ENCODE data around the gene BTRC.
"Not testable (repeated sequence)": the region's sequence is repeated elsewhere in the genome, so short reads cannot be mapped to it uniquely, and the experiment has no call there.

The BTRC gene

GRCh38 chr10:101577121-101577871 is 223.3 kb downstream of the BTRC start:
- no peak overlapping the region for H3K4me3 ChIP-seq (ENCODE audit: low read depth, low read length)

- H3K4me3 ChIP-seq (ENCODE audit: low read depth, low read length) = no peak overlapping the region
Measured at GRCh38 chr10:101578192-101578591, 224.2 kb downstream of the BTRC start.

GRCh38 chr10:101578803-101579515 is 225.0 kb downstream of the BTRC start:
- no peak overlapping the region for H3K4me3 ChIP-seq (ENCODE audit: low read depth, low read length)

- no peak overlapping the region for H3K4me3 ChIP-seq (ENCODE audit: low read depth, low read length)
Measured at GRCh38 chr10:101579516-101579870, 225.5 kb downstream of the BTRC start.

GRCh38 chr10:101580486-101581399 is 226.8 kb downstream of the BTRC start:
- no peak overlapping the region for H3K4me3 ChIP-seq (ENCODE audit: low read depth, low read length)

GRCh38 chr10:101585841-101586240 is 231.9 kb downstream of the BTRC start:
- H3K4me3 ChIP-seq (ENCODE audit: low read depth, low read length) = no peak overlapping the region

- peak within 1 kb of the TSS; percentile 93 for H3K4me3 ChIP-seq (ENCODE audit: low read depth, low read length)
Measured at GRCh38 chr10:101587725-101588653, 234.0 kb downstream of the BTRC start, which contains the start of the genes DPCD and POLL. TSS of gene DPCD (plus strand) at chr10:101588321. CDS start at chr10:101588337, 16 bp downstream. TSS of gene POLL (minus strand) at chr10:101588257. CDS start at chr10:101587360, 897 bp downstream.

- H3K4me3 ChIP-seq (ENCODE audit: low read depth, low read length) = peak overlapping the region; percentile 93
Measured at GRCh38 chr10:101588879-101589278, 234.9 kb downstream of the BTRC start.

DNA sequence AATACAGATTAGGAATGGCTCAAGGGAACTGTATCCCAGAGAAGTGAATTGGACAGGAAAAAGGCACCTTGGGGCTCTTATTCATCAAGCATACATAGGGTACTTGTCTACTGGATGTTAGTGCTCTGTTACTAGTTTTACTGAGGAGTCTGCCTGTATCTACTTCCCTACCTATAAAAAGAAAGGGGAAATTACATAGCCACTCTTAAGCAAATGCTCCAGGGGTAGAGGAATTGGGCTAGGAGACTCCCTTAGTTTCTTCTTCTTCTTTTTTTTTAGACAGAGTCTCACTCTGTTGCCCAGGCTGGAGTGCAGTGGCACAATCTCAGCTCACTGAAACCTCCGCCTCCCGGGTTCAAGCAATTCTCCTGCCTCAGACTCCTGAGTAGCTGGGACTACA is 239.4 kb downstream of the BTRC start:
- H3K4me3 ChIP-seq (ENCODE audit: low read depth, low read length) = not testable (repeated sequence)

DNA sequence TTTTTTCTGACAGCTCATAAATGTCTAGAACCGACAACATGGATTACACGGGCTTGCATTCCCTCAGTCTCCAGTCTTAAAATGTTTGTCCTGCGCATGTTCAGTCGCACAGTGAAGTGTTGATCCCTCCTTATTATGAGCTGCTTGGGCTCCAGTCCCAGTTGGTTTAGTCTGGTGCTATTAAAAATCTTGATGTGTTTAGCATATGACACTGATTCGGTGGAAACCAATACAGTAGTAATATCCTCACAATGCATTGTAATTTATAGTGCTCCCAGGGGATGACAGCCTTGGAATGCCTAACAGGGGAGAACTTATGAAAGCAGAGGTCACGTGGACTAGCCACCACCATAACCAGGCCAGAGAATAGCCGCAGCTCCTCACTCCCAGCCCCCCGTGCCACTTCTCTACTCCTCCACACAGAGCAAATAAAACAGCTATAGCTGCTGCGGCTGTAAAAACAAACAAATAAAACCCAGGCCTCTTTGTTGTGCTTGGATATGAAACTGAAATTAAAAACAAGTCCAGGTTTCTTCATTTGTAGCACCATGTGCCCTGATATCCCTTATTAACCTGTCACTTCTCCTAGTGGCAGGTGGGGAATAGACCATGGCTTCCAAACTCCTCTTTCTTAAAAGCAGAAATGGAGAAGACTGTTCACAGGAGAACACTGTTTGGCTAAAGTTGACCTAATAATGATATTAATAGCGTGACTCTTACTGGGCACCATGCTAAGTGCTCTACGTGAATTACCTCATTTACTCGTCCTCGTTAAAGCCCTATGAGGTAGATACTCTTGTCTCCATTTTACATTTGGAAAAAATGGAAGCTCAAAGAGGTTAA is 241.8 kb downstream of the BTRC start:
- H3K4me3 ChIP-seq (ENCODE audit: low read depth, low read length) = no peak overlapping the region

- H3K4me3 ChIP-seq (ENCODE audit: low read depth, low read length) = no peak overlapping the region
Measured at GRCh38 chr10:101597091-101597900, 243.3 kb downstream of the BTRC start.

GRCh38 chr10:101601541-101601940 is 247.6 kb downstream of the BTRC start:
- H3K4me3 ChIP-seq (ENCODE audit: low read depth, low read length) = no peak overlapping the region

DNA sequence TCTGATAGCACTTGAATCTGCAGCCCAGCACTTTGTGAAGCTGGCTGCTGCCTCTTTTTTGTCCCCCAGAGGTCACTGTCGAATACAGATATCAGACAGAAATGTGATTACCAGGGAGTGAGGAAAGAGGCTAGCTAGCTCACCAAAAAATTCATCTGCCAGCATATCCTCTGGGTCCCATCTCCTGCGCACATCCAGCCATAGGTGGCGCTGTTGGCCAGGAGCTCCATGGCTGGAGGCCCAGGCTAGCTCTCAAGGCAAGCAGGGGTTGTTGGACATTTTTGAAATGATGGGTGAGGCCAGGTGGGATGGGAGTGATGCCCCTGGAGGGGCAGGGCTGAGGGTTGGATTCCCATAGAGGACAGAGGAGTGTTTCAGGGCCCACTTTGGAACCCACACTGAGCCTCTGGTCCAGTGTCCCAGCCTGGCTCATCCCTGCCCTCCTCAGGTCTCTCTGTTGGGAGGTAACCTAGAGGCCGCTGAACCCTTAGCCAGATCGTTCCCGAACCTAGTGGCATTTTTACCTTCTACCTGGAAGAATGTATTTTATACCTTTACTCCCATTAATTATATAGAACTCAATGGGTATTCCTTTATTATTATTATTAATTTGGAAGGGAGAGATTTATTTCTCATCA is 248.9 kb downstream of the BTRC start:
- no peak overlapping the region for H3K4me3 ChIP-seq (ENCODE audit: low read depth, low read length)
